Activated naive CD4-positive, alpha-beta T cell treated with anti-CD3 and anti-CD28 coated beads for 36 hours (primary cell): ENCODE measurements around the gene SCN3A. TPM values are rescaled to one million over a fixed set of nuclear protein-coding genes. Genes with fewer than 3 reads are reported as not detected.

ENCODE experiments used
- CTCF ChIA-PET: fragments of 350-600 bp; sonication (Branson Sonifier 250); formaldehyde crosslinking; loops from one replicate; lab custom pipeline; 2021; ENCODE audit warnings: antibody characterized with exemption; lab: Charles Lee
- DNase-seq: peaks from one replicate; pipeline ENCODE4 v3.0.0-alpha.2; 2020
- H3K27ac Mint-ChIP-seq: one replicate; pipeline ENCODE4 v1.8.0; 2021; ENCODE audit warnings: mild to moderate bottlenecking, mixed read lengths
- H3K27me3 Mint-ChIP-seq: one replicate; pipeline ENCODE4 v1.8.0; 2021; ENCODE audit warnings: low read depth, mixed read lengths
- H3K36me3 Mint-ChIP-seq: one replicate; pipeline ENCODE4 v1.8.0; 2021; ENCODE audit warnings: low read depth, mixed read lengths
- H3K4me1 Mint-ChIP-seq: one replicate; pipeline ENCODE4 v1.8.0; 2021; ENCODE audit warnings: low read depth, mixed read lengths
- H3K4me3 Mint-ChIP-seq: one replicate; pipeline ENCODE4 v1.8.0; 2021; ENCODE audit warnings: mild to moderate bottlenecking, moderate library complexity, mixed read lengths
- H3K9me3 Mint-ChIP-seq: one replicate; pipeline ENCODE4 v1.8.0; 2021; ENCODE audit warnings: mixed read lengths
- intact Hi-C: fragments of 100-400 bp; cut with micrococcal nuclease; formaldehyde crosslinking; loops from one replicate; pipeline ENCODE4 v1.15.1; 2023
- total RNA-seq, 2 experiments: library from RNA; stranded (reverse); gene quantifications; one replicate each; pipeline ENCODE4 v1.2.3, GENCODE V29; 2021

The SCN3A gene
- total RNA-seq, 2 experiments from 2014 or later, result 0.10 to 0.12 TPM

GRCh38 chr2:165182029-165182428, 21.8 kb downstream of the SCN3A start:
- Mint-ChIP-seq H3K36me3 (no peaks in the 10 kb centered on the region), H3K27ac (no peak overlapping the region), H3K4me1 (no peaks in the 10 kb centered on the region), H3K4me3 (no peak overlapping the region), H3K9me3 (no peaks in the 10 kb centered on the region), H3K27me3 (peaks cover 3% of the 10 kb centered on the region)
- no peak for DNase-seq
- intact Hi-C loops, result no loop called here
- CTCF ChIA-PET, result no interaction called here

- H3K4me1 Mint-ChIP-seq, result no peaks in the 10 kb centered on the region
- CTCF ChIA-PET, result no interaction called here
- no peaks in the 10 kb centered on the region for H3K36me3 Mint-ChIP-seq
- peaks cover 3% of the 10 kb centered on the region for H3K27me3 Mint-ChIP-seq
- H3K27ac Mint-ChIP-seq, result no peak overlapping the region
- DNase-seq, result no peak
- no peak overlapping the region for H3K4me3 Mint-ChIP-seq
- intact Hi-C loops, result no loop called here
- H3K9me3 Mint-ChIP-seq, result no peaks in the 10 kb centered on the region
These were observed 27.1 kb downstream of the SCN3A start for GRCh38 chr2:165176780-165177179.

- Mint-ChIP-seq H3K4me3 (no peak overlapping the region), H3K36me3 (no peaks in the 10 kb centered on the region), H3K4me1 (no peaks in the 10 kb centered on the region), H3K27ac (no peak overlapping the region), H3K9me3 (no peaks in the 10 kb centered on the region), H3K27me3 (peaks cover 3% of the 10 kb centered on the region)
- no peak for DNase-seq
- intact Hi-C loops, result no loop called here
- CTCF ChIA-PET, result interaction anchor here (1.0 kb wide), 1 partner anchor 31 kb away, joined by 5 read pairs; the partner anchor contains the start of gene SCN3A
These were observed 30.6 kb downstream of the SCN3A start for GRCh38 chr2:165173215-165173614.

- no peaks in the 10 kb centered on the region for H3K27me3 Mint-ChIP-seq
- H3K36me3 Mint-ChIP-seq, result no peaks in the 10 kb centered on the region
- no peak overlapping the region for H3K27ac Mint-ChIP-seq
- no peak overlapping the region for H3K4me3 Mint-ChIP-seq
- intact Hi-C loops, result no loop called here
- no peaks in the 10 kb centered on the region for H3K9me3 Mint-ChIP-seq
- DNase-seq, result no peak
- no peaks in the 10 kb centered on the region for H3K4me1 Mint-ChIP-seq
- CTCF ChIA-PET, result no interaction called here
These were observed 39.6 kb downstream of the SCN3A start for GRCh38 chr2:165164201-165164600.

- H3K36me3 Mint-ChIP-seq, result no peaks in the 10 kb centered on the region
- DNase-seq, result no peak
- no peaks in the 10 kb centered on the region for H3K4me1 Mint-ChIP-seq
- no peaks in the 10 kb centered on the region for H3K9me3 Mint-ChIP-seq
- CTCF ChIA-PET, result no interaction called here
- no peak overlapping the region for H3K27ac Mint-ChIP-seq
- H3K4me3 Mint-ChIP-seq, result no peak overlapping the region
- intact Hi-C loops, result no loop called here
- H3K27me3 Mint-ChIP-seq, result no peaks in the 10 kb centered on the region
These were observed 40.1 kb downstream of the SCN3A start for GRCh38 chr2:165163761-165164160.

- Mint-ChIP-seq H3K4me1 (no peaks in the 10 kb centered on the region), H3K36me3 (no peaks in the 10 kb centered on the region), H3K27me3 (no peaks in the 10 kb centered on the region), H3K4me3 (no peak overlapping the region), H3K9me3 (no peaks in the 10 kb centered on the region), H3K27ac (no peak overlapping the region)
- intact Hi-C loops, result no loop called here
- DNase-seq, result no peak
- CTCF ChIA-PET, result no interaction called here
These were observed 41.4 kb downstream of the SCN3A start for GRCh38 chr2:165162466-165162865.

- no peak overlapping the region for H3K27ac Mint-ChIP-seq
- intact Hi-C loops, result no loop called here
- H3K4me1 Mint-ChIP-seq, result no peaks in the 10 kb centered on the region
- H3K4me3 Mint-ChIP-seq, result no peak overlapping the region
- H3K27me3 Mint-ChIP-seq, result no peaks in the 10 kb centered on the region
- no peaks in the 10 kb centered on the region for H3K9me3 Mint-ChIP-seq
- no peak for DNase-seq
- CTCF ChIA-PET, result interaction anchor here (0.6 kb wide), 1 partner anchor 10 kb away, joined by 4 read pairs; no protein-coding TSS in a partner anchor
- no peaks in the 10 kb centered on the region for H3K36me3 Mint-ChIP-seq
These were observed 42.3 kb downstream of the SCN3A start for GRCh38 chr2:165161510-165161909.

- H3K9me3 Mint-ChIP-seq, result no peaks in the 10 kb centered on the region
- no peaks in the 10 kb centered on the region for H3K36me3 Mint-ChIP-seq
- no peak overlapping the region for H3K4me3 Mint-ChIP-seq
- no peak for DNase-seq
- intact Hi-C loops, result no loop called here
- H3K27ac Mint-ChIP-seq, result no peak overlapping the region
- H3K4me1 Mint-ChIP-seq, result no peaks in the 10 kb centered on the region
- CTCF ChIA-PET, result no interaction called here
- no peaks in the 10 kb centered on the region for H3K27me3 Mint-ChIP-seq
These were observed 46.7 kb downstream of the SCN3A start for GRCh38 chr2:165157160-165157559.

- Mint-ChIP-seq H3K27ac (no peak overlapping the region), H3K9me3 (no peaks in the 10 kb centered on the region), H3K27me3 (peaks cover 2% of the 10 kb centered on the region), H3K4me3 (no peak overlapping the region), H3K4me1 (no peaks in the 10 kb centered on the region), H3K36me3 (no peaks in the 10 kb centered on the region)
- CTCF ChIA-PET, result interaction anchor here (0.6 to 0.7 kb wide), 2 partner anchors 72 to 745 kb away, joined by 4 read pairs; no protein-coding TSS in a partner anchor
- intact Hi-C loops, result no loop called here
- DNase-seq, result no peak
These were observed 48.7 kb downstream of the SCN3A start for GRCh38 chr2:165155152-165155551.

GRCh38 chr2:165149439-165149838, 54.4 kb downstream of the SCN3A start:
- Mint-ChIP-seq H3K4me3 (no peak overlapping the region), H3K27ac (no peak overlapping the region), H3K4me1 (no peaks in the 10 kb centered on the region), H3K9me3 (no peaks in the 10 kb centered on the region), H3K36me3 (no peaks in the 10 kb centered on the region), H3K27me3 (peaks cover 2% of the 10 kb centered on the region)
- CTCF ChIA-PET, result no interaction called here
- intact Hi-C loops, result no loop called here
- DNase-seq, result no peak

GRCh38 chr2:165147186-165148045, 56.4 kb downstream of the SCN3A start:
- H3K4me1 Mint-ChIP-seq, result no peaks in the 10 kb centered on the region
- CTCF ChIA-PET, result interaction anchor here (0.6 to 0.7 kb wide), 2 partner anchors 20 to 373 kb away, joined by 3 read pairs; no protein-coding TSS in a partner anchor

GRCh38 chr2:165144315-165144714, 59.5 kb downstream of the SCN3A start:
- Mint-ChIP-seq H3K36me3 (no peaks in the 10 kb centered on the region), H3K27me3 (no peaks in the 10 kb centered on the region), H3K4me3 (no peak overlapping the region), H3K4me1 (no peaks in the 10 kb centered on the region), H3K9me3 (no peaks in the 10 kb centered on the region), H3K27ac (no peak overlapping the region)
- intact Hi-C loops, result loop anchor here (5.0 kb wide), 1 partner anchor 58 kb away; the partner anchor contains the start of gene SCN3A
- no peak for DNase-seq
- CTCF ChIA-PET, result no interaction called here

More at GRCh38 chr2:165147186-165148045, 56.4 kb downstream of the SCN3A start:
- DNase-seq, result no peak
- Mint-ChIP-seq H3K9me3 (no peaks in the 10 kb centered on the region), H3K36me3 (no peaks in the 10 kb centered on the region), H3K4me3 (no peak overlapping the region), H3K27me3 (peaks cover 2% of the 10 kb centered on the region), H3K27ac (no peak overlapping the region)
- intact Hi-C loops, result no loop called here
